ENCODE data around the gene ECE1. TPM values are rescaled to one million over a fixed set of nuclear protein-coding genes. Genes with fewer than 3 reads are reported as not detected.

The ECE1 gene
- total and polyA plus RNA-seq, 2 of the 13 experiments (the other 11 are each of a cell fraction or from before 2014, with no cell fraction given): 13.5 to 21.2 TPM

- TF ChIP-seq SP5 (CRISPR knock-in tag; IDR thresholded peaks at IDR 0.05; ENCODE audit: borderline replicate concordance, low read depth) (peak; percentile 42; the same call in 1 of the 2 replicates), MAF1 (CRISPR knock-in tag; IDR thresholded peaks at IDR 0.05; ENCODE audit: borderline replicate concordance) (no peak), FOXA1 (IDR thresholded peaks at IDR 0.05) (no peak), FOXA1 (CRISPR knock-in tag; IDR thresholded peaks at IDR 0.05) (0 out of 2 replicates have a peak, but pooled peaks have one; percentile 16), CAMTA2 (CRISPR knock-in tag; IDR thresholded peaks at IDR 0.05; ENCODE audit: borderline replicate concordance) (no peak), SMARCE1 (IDR thresholded peaks at IDR 0.05; ENCODE audit: borderline replicate concordance) (no peak), CCAR2 (optimal IDR thresholded peaks at IDR 0.05; ENCODE audit: low read depth, low read length) (no peak), CSRNP2 (CRISPR knock-in tag; conservative IDR thresholded peaks at IDR 0.05; ENCODE audit: low read depth) (no peak), PRPF4 (IDR thresholded peaks at IDR 0.05; ENCODE audit: low read depth, low read length, poor library complexity, severe bottlenecking) (no peak), FOXA3 (CRISPR knock-in tag; IDR thresholded peaks at IDR 0.05) (0 out of 2 replicates have a peak, but pooled peaks have one; percentile 10), ZNF33B (CRISPR knock-in tag; IDR thresholded peaks at IDR 0.05) (no peak), MTF2 (CRISPR knock-in tag; IDR thresholded peaks at IDR 0.05; ENCODE audit: borderline replicate concordance) (no peak), GATA4 (IDR thresholded peaks at IDR 0.05; ENCODE audit: borderline replicate concordance, low read depth) (no peak), ZNF20 (CRISPR knock-in tag; IDR thresholded peaks at IDR 0.05) (no peak), ZNF253 (CRISPR knock-in tag; IDR thresholded peaks at IDR 0.05; ENCODE audit: borderline replicate concordance) (no peak), ZFP36 (IDR thresholded peaks at IDR 0.05; ENCODE audit: borderline replicate concordance, low read depth, low read length, partially characterized antibody) (no peak), RBM22 (optimal IDR thresholded peaks at IDR 0.05; ENCODE audit: low read length) (no peak), MIER3 (CRISPR knock-in tag; IDR thresholded peaks at IDR 0.05; ENCODE audit: borderline replicate concordance) (0 out of 2 replicates have a peak, but pooled peaks have one; percentile 37), PITX1 (CRISPR knock-in tag; IDR thresholded peaks at IDR 0.05) (peak; percentile 42; the same call in 1 of the 2 replicates)
- TF ChIP-seq, protein P1, sequence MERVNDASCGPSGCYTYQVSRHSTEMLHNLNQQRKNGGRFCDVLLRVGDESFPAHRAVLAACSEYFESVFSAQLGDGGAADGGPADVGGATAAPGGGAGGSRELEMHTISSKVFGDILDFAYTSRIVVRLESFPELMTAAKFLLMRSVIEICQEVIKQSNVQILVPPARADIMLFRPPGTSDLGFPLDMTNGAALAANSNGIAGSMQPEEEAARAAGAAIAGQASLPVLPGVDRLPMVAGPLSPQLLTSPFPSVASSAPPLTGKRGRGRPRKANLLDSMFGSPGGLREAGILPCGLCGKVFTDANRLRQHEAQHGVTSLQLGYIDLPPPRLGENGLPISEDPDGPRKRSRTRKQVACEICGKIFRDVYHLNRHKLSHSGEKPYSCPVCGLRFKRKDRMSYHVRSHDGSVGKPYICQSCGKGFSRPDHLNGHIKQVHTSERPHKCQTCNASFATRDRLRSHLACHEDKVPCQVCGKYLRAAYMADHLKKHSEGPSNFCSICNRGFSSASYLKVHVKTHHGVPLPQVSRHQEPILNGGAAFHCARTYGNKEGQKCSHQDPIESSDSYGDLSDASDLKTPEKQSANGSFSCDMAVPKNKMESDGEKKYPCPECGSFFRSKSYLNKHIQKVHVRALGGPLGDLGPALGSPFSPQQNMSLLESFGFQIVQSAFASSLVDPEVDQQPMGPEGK (CRISPR knock-in tag; IDR thresholded peaks at IDR 0.05): peak; percentile 24; the same call in 1 of the 2 replicates
- TF ChIP-seq, protein P2, sequence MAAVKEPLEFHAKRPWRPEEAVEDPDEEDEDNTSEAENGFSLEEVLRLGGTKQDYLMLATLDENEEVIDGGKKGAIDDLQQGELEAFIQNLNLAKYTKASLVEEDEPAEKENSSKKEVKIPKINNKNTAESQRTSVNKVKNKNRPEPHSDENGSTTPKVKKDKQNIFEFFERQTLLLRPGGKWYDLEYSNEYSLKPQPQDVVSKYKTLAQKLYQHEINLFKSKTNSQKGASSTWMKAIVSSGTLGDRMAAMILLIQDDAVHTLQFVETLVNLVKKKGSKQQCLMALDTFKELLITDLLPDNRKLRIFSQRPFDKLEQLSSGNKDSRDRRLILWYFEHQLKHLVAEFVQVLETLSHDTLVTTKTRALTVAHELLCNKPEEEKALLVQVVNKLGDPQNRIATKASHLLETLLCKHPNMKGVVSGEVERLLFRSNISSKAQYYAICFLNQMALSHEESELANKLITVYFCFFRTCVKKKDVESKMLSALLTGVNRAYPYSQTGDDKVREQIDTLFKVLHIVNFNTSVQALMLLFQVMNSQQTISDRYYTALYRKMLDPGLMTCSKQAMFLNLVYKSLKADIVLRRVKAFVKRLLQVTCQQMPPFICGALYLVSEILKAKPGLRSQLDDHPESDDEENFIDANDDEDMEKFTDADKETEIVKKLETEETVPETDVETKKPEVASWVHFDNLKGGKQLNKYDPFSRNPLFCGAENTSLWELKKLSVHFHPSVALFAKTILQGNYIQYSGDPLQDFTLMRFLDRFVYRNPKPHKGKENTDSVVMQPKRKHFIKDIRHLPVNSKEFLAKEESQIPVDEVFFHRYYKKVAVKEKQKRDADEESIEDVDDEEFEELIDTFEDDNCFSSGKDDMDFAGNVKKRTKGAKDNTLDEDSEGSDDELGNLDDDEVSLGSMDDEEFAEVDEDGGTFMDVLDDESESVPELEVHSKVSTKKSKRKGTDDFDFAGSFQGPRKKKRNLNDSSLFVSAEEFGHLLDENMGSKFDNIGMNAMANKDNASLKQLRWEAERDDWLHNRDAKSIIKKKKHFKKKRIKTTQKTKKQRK (IDR thresholded peaks at IDR 0.05; ENCODE audit: low read length): no peak
- TF ChIP-seq, protein P3, sequence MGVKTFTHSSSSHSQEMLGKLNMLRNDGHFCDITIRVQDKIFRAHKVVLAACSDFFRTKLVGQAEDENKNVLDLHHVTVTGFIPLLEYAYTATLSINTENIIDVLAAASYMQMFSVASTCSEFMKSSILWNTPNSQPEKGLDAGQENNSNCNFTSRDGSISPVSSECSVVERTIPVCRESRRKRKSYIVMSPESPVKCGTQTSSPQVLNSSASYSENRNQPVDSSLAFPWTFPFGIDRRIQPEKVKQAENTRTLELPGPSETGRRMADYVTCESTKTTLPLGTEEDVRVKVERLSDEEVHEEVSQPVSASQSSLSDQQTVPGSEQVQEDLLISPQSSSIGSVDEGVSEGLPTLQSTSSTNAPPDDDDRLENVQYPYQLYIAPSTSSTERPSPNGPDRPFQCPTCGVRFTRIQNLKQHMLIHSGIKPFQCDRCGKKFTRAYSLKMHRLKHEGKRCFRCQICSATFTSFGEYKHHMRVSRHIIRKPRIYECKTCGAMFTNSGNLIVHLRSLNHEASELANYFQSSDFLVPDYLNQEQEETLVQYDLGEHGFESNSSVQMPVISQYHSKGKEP (CRISPR knock-in tag; IDR thresholded peaks at IDR 0.05): no peak
Observed at GRCh38 chr1:21332554-21333311, 42.5 kb upstream of the ECE1 start (continued).

All from HepG2 (cell line).